HepG2 (cell line): ENCODE data around the gene ECPAS. TPM values are rescaled to one million over a fixed set of nuclear protein-coding genes. Genes with fewer than 3 reads are reported as not detected.

Experiments
- ATAC-seq: fragments of 200-7000 bp; cut with Tn5 transposase; 3 replicates; pipeline ENCODE4 v1.9.1; 2020; ENCODE audit warnings: mild to moderate bottlenecking, moderate library complexity
- BruUV-seq: library from RNA; stranded (reverse); fragments of 400-500 nt; replicated peaks from 2 replicates; lab custom pipeline; 2021; lab: Mats Ljungman, UMichigan
- CTCF ChIA-PET: fragments of 300-600 bp; formaldehyde crosslinking; extraction: SDS; loops from one replicate; lab custom pipeline; 2021; ENCODE audit warnings: low total read pairs, inconsistent platforms, low intra/inter-chr PET ratio; lab: Yijun Ruan, JAX
- POLR2A ChIA-PET: fragments of 350-600 bp; sonication (Branson Sonifier 250); formaldehyde crosslinking; loops from one replicate; lab custom pipeline; 2020; ENCODE audit warnings: antibody characterized with exemption, inconsistent platforms; lab: Yijun Ruan, JAX
- DNase-seq: peaks from one replicate; pipeline ENCODE4 v3.0.0-alpha.2; 2015; ENCODE audit warnings: low spot score
- FAIRE-seq: peaks from 3 replicates; lab custom pipeline; 2011; peaks lifted over from hg19 to GRCh38; lab: Jason Lieb, UNC
- H2AFZ ChIP-seq: one replicate; pipeline ENCODE4 v1.6.1; 2011; ENCODE audit warnings: low read length, inconsistent platforms
- H3K27ac ChIP-seq: fragments of 300-600 bp; 3 replicates; pipeline ENCODE4 v1.8.0; 2011; ENCODE audit warnings: mixed run types, mild to moderate bottlenecking, mixed read lengths, low read length, inconsistent platforms; ENCODE audit not compliant: insufficient read depth; ENCODE audit errors: extremely low read length
- H3K27me3 ChIP-seq, 2 experiments: fragments of 200-600 bp in 1 of 2; 2 replicates in 1 of 2; 3 replicates in 1 of 2; pipeline versions ENCODE4 v1.6.0 to v1.8.0; 2011; ENCODE audit warnings: low read length in 2 of 2, mild to moderate bottlenecking in 2 of 2, moderate library complexity in 2 of 2, inconsistent platforms in 1 of 2; ENCODE audit not compliant: insufficient read depth in 2 of 2, control insufficient read depth in 1 of 2
- H3K36me3 ChIP-seq, 2 experiments: fragments of 200-600 bp in 1 of 2; replicated peaks in 1 of 2; 2 replicates in 1 of 2; 3 replicates in 1 of 2; pipeline versions ENCODE4 v1.5.1 to v1.8.0; 2011; ENCODE audit warnings: low read length in 2 of 2, inconsistent platforms in 1 of 2; ENCODE audit not compliant: insufficient read depth in 2 of 2, control insufficient read depth in 1 of 2
- H3K4me1 ChIP-seq: 2 replicates; pipeline ENCODE4 v1.5.1; 2012; ENCODE audit warnings: low read length, inconsistent platforms; ENCODE audit not compliant: insufficient read depth
- H3K4me2 ChIP-seq: 2 replicates; pipeline ENCODE4 v1.6.0; 2011; ENCODE audit warnings: low read depth, low read length, inconsistent platforms
- H3K4me3 ChIP-seq, 3 experiments: fragments of 200-600 bp in 1 of 3; sonication (generic), shearing (Covaris generic) in 1 of 3; replicated peaks in 1 of 3; 2 replicates each; pipeline ENCODE4 v1.5.1; 2011 to 2016; ENCODE audit warnings: low read length in 3 of 3, inconsistent platforms in 2 of 3, low read depth in 2 of 3, mild to moderate bottlenecking in 2 of 3, control low read depth in 1 of 3, mixed read lengths in 1 of 3; ENCODE audit not compliant: insufficient read depth in 1 of 3
- H3K79me2 ChIP-seq: one replicate; pipeline ENCODE4 v1.6.1; 2011; ENCODE audit warnings: low read length, inconsistent platforms; ENCODE audit not compliant: insufficient read depth
- H3K9ac ChIP-seq: 2 replicates; pipeline ENCODE4 v1.6.0; 2011; ENCODE audit warnings: mild to moderate bottlenecking, low read depth, low read length, inconsistent platforms; ENCODE audit not compliant: insufficient read depth
- H3K9me3 ChIP-seq: 2 replicates; pipeline ENCODE4 v1.5.1; 2012; ENCODE audit warnings: mild to moderate bottlenecking, low read length
- H4K20me1 ChIP-seq: 2 replicates; pipeline ENCODE4 v1.6.0; 2011; ENCODE audit warnings: inconsistent platforms, mild to moderate bottlenecking, low read length, moderate library complexity; ENCODE audit not compliant: insufficient read depth
- DNMT3B ChIP-seq: conservative IDR thresholded peaks from 2 replicates; pipeline ENCODE4 v1.6.1; 2016; ENCODE audit warnings: missing biosample characterization, control low read depth
- FOXM1 ChIP-seq: sonication (generic); formaldehyde crosslinking; IDR thresholded peaks from 2 replicates; pipeline ENCODE4 v1.5.0; 2020; ENCODE audit warnings: missing genetic modification reagents
- HMG20B ChIP-seq: conservative IDR thresholded peaks from 2 replicates; pipeline ENCODE4 v1.6.1; 2016; ENCODE audit warnings: missing genetic modification reagents, missing compliant biosample characterization
- HOXA9 ChIP-seq: sonication (generic); formaldehyde crosslinking; IDR thresholded peaks from 2 replicates; pipeline ENCODE4 v1.8.1; 2022; ENCODE audit warnings: missing genetic modification reagents, mild to moderate bottlenecking, moderate library complexity, borderline replicate concordance
- KLF9 ChIP-seq: IDR thresholded peaks from 2 replicates; pipeline ENCODE4 v1.6.1; 2016; ENCODE audit warnings: low read depth
- MTF2 ChIP-seq: sonication (generic); formaldehyde crosslinking; IDR thresholded peaks from 2 replicates; pipeline ENCODE4 v1.5.0; 2020; ENCODE audit warnings: missing genetic modification reagents, borderline replicate concordance
- SRSF9 ChIP-seq: fragments of 200-400 bp; formaldehyde crosslinking; IDR thresholded peaks from 2 replicates; pipeline ENCODE4 v1.6.1; 2018; ENCODE audit warnings: borderline replicate concordance, mild to moderate bottlenecking, low read depth, low read length; ENCODE audit not compliant: insufficient read depth, poor library complexity, severe bottlenecking
- ZFP90 ChIP-seq: sonication (generic); formaldehyde crosslinking; IDR thresholded peaks from 2 replicates; pipeline ENCODE4 v1.8.0; 2022; ENCODE audit warnings: missing genetic modification reagents, mild to moderate bottlenecking, inconsistent platforms, borderline replicate concordance
- ZNF331 ChIP-seq: sonication (generic); formaldehyde crosslinking; IDR thresholded peaks from 2 replicates; pipeline ENCODE4 v1.4.0; 2020; ENCODE audit warnings: missing genetic modification reagents
- ZSCAN9 ChIP-seq: IDR thresholded peaks from 2 replicates; pipeline ENCODE4 v1.6.1; 2016; ENCODE audit warnings: borderline replicate concordance
- WGBS: methylation state at CpG from one replicate; pipeline ENCODE4 v1.1.6; 2017; ENCODE audit warnings: low lambda C conversion rate; 5-methylcytosine and 5-hydroxymethylcytosine counted together
- in situ Hi-C: cut with HindIII; loops from 2 replicates; pipeline ENCODE4 v1.10.0; 2017; ENCODE audit warnings: low pct_unique_long_range_greater_than_20kb; ENCODE audit not compliant: extremely low pct_ligation_motif_present
- intact Hi-C: fragments of 100-400 bp; cut with micrococcal nuclease; formaldehyde crosslinking; loops from one replicate; pipeline ENCODE4 v1.10.0; 2022; ENCODE audit not compliant: unreplicated experiment
- polyA plus RNA-seq, 8 experiments: library from polyadenylated mRNA; depleted of rRNA in 3 of 8; stranded (reverse) in 7 of 8; unstranded in 1 of 8; fragments of >200 nt; fragmentation: Illumina TruSeq in 4 of 8; extraction: Trizol in 4 of 8; gene quantifications; 2 replicates each; pipeline versions ENCODE4 v1.2.1 to v1.2.3, GENCODE V29; 2011 to 2016; ENCODE audit warnings: low read depth in 4 of 8, missing spikeins in 1 of 8, mixed read lengths in 1 of 8; ENCODE audit not compliant: insufficient read depth in 1 of 8
- total RNA-seq, 5 experiments: library from RNA; depleted of rRNA; stranded (reverse); fragments of >200 nt; fragmentation: Illumina TruSeq; extraction: Trizol; gene quantifications; 2 replicates each; pipeline ENCODE4 v1.2.3, GENCODE V29; 2016; ENCODE audit warnings: low read depth in 1 of 5
- TF ChIP-seq, protein P1 (sequence below): sonication (generic); formaldehyde crosslinking; IDR thresholded peaks from 2 replicates; pipeline ENCODE4 v1.5.0; 2020; ENCODE audit warnings: missing genetic modification reagents
- TF ChIP-seq, protein P2 (sequence below): IDR thresholded peaks from 2 replicates; pipeline ENCODE4 v1.6.1; 2016
- TF ChIP-seq, protein P3 (sequence below): sonication (generic); formaldehyde crosslinking; IDR thresholded peaks from 2 replicates; pipeline ENCODE4 v1.8.0; 2022; ENCODE audit warnings: missing genetic modification reagents, mild to moderate bottlenecking, moderate library complexity, borderline replicate concordance
- TF ChIP-seq, protein P4 (sequence below): sonication (generic); formaldehyde crosslinking; IDR thresholded peaks from 2 replicates; pipeline ENCODE4 v1.5.1; 2020; ENCODE audit warnings: missing genetic modification reagents, mild to moderate bottlenecking, borderline replicate concordance

The ECPAS gene
- total and polyA plus RNA-seq, 2 of the 13 experiments (the other 11 are each of a cell fraction or from before 2014, with no cell fraction given): 35.3 to 58.0 TPM

DNA sequence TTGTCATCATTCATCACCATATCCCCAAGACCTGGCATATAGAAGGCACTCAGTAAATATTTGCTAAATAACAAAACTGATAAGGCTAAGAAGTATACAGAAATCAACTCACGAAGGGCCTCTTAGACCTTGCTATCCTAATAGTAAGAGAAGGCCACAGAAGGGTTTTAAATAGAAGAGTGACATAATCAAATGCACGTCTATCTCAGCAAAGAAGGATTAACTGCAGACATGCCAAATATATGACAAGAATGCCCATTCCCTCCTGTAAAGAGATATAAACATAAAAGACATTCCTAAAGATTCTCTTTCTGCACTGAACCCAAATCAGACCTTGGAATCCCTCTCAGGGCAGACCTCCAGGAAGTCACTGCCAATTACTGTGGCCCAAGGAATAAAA, 34.1 kb downstream of the ECPAS start:
- TSS peak; percentile 10 for BruUV-seq
- Histone ChIP-seq H3K36me3 (peaks cover 5 to 22% of the 10 kb centered on the region in 2 experiments), H3K27me3 (no peaks in the 10 kb centered on the region), H3K9ac (no peak overlapping the region), H4K20me1 (no peaks in the 10 kb centered on the region; the same call in 1 of the 2 replicates), H3K4me2 (no peak overlapping the region), H3K4me1 (no peaks in the 10 kb centered on the region), H2AFZ (no peak overlapping the region), H3K27ac (no peak overlapping the region), H3K4me3 (no peak overlapping the region), H3K79me2 (peaks cover 39% of the 10 kb centered on the region), H3K9me3 (no peaks in the 10 kb centered on the region)
- WGBS: 94% methylated on average over 2 of the region's 2 CpGs
- POLR2A ChIA-PET: no interaction called here
- CTCF ChIA-PET: no interaction called here
- DNase-seq (no peak), ATAC-seq (no peak), FAIRE-seq (no peak)
- in situ Hi-C loops (no loop called here), intact Hi-C loops (no loop called here)
- TF ChIP-seq, protein P1, sequence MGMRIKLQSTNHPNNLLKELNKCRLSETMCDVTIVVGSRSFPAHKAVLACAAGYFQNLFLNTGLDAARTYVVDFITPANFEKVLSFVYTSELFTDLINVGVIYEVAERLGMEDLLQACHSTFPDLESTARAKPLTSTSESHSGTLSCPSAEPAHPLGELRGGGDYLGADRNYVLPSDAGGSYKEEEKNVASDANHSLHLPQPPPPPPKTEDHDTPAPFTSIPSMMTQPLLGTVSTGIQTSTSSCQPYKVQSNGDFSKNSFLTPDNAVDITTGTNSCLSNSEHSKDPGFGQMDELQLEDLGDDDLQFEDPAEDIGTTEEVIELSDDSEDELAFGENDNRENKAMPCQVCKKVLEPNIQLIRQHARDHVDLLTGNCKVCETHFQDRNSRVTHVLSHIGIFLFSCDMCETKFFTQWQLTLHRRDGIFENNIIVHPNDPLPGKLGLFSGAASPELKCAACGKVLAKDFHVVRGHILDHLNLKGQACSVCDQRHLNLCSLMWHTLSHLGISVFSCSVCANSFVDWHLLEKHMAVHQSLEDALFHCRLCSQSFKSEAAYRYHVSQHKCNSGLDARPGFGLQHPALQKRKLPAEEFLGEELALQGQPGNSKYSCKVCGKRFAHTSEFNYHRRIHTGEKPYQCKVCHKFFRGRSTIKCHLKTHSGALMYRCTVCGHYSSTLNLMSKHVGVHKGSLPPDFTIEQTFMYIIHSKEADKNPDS: no peak
- no peak for TF ChIP-seq HOXA9 (CRISPR knock-in tag)
- TF ChIP-seq ZNF331 (CRISPR knock-in tag): no peak
- no peak for TF ChIP-seq DNMT3B (CRISPR knock-in tag)
- no peak for TF ChIP-seq HMG20B
- TF ChIP-seq SRSF9: no peak
- TF ChIP-seq, protein P2, sequence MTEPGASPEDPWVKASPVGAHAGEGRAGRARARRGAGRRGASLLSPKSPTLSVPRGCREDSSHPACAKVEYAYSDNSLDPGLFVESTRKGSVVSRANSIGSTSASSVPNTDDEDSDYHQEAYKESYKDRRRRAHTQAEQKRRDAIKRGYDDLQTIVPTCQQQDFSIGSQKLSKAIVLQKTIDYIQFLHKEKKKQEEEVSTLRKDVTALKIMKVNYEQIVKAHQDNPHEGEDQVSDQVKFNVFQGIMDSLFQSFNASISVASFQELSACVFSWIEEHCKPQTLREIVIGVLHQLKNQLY: no peak
- TF ChIP-seq, protein P3, sequence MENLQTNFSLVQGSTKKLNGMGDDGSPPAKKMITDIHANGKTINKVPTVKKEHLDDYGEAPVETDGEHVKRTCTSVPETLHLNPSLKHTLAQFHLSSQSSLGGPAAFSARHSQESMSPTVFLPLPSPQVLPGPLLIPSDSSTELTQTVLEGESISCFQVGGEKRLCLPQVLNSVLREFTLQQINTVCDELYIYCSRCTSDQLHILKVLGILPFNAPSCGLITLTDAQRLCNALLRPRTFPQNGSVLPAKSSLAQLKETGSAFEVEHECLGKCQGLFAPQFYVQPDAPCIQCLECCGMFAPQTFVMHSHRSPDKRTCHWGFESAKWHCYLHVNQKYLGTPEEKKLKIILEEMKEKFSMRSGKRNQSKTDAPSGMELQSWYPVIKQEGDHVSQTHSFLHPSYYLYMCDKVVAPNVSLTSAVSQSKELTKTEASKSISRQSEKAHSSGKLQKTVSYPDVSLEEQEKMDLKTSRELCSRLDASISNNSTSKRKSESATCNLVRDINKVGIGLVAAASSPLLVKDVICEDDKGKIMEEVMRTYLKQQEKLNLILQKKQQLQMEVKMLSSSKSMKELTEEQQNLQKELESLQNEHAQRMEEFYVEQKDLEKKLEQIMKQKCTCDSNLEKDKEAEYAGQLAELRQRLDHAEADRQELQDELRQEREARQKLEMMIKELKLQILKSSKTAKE: no peak
- TF ChIP-seq, protein P4, sequence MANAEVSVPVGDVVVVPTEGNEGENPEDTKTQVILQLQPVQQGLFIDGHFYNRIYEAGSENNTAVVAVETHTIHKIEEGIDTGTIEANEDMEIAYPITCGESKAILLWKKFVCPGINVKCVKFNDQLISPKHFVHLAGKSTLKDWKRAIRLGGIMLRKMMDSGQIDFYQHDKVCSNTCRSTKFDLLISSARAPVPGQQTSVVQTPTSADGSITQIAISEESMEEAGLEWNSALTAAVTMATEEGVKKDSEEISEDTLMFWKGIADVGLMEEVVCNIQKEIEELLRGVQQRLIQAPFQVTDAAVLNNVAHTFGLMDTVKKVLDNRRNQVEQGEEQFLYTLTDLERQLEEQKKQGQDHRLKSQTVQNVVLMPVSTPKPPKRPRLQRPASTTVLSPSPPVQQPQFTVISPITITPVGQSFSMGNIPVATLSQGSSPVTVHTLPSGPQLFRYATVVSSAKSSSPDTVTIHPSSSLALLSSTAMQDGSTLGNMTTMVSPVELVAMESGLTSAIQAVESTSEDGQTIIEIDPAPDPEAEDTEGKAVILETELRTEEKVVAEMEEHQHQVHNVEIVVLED: no peak
- no peak for TF ChIP-seq KLF9
- TF ChIP-seq MTF2: no peak
- TF ChIP-seq ZFP90 (CRISPR knock-in tag): no peak
- no peak for TF ChIP-seq ZSCAN9 (CRISPR knock-in tag)
- TF ChIP-seq FOXM1: no peak
